Lower leg skin (tissue), 4 donors: ENCODE results near the gene INPP4B. TPM values are rescaled to one million over a fixed set of nuclear protein-coding genes. Genes with fewer than 3 reads are reported as not detected.
A peak's percentile ranks its signal among the peaks of the same experiment; 100 is the strongest.
"Not testable (repeated sequence)": the region's sequence is repeated elsewhere in the genome, so short reads cannot be mapped to it uniquely, and the experiment has no call there.

Experiments used
- DNase-seq, 2 donors: peaks; one replicate each; pipeline ENCODE4 v3.0.0-alpha.2; 2019; ENCODE audit warnings: low spot score in 2 of 2
- H3K4me3 ChIP-seq: fragments of 200-600 bp; sonication (generic); 2 replicates; pipeline ENCODE4 v1.5.1; 2017; ENCODE audit warnings: mild to moderate bottlenecking, low read depth; ENCODE audit not compliant: poor library complexity, severe bottlenecking
- POLR2A ChIP-seq, 2 donors: fragments of 450-650 bp; IDR thresholded peaks; one replicate each; pipeline ENCODE4 v1.6.1; 2016 to 2017; ENCODE audit warnings: antibody characterized with exemption in 2 of 2, mild to moderate bottlenecking in 1 of 2, moderate library complexity in 1 of 2
- WGBS, 2 donors: methylation state at CpG; one replicate each; pipeline ENCODE4 v1.1.5; 2018; 5-methylcytosine and 5-hydroxymethylcytosine counted together
- intact Hi-C: fragments of 100-400 bp; cut with DNase I; formaldehyde crosslinking; loops from one replicate; pipeline ENCODE4 v1.15.0; 2023; ENCODE audit warnings: low total_unique reads
- total RNA-seq, 4 donors: library from RNA; depleted of rRNA; stranded (reverse); fragments of >200 nt; gene quantifications; one replicate each; pipeline ENCODE4 v1.1.0, GENCODE V29; 2016
- TF ChIP-seq, protein P1 (sequence below), 3 donors: fragments of 450-650 bp; IDR thresholded peaks; one replicate each; pipeline ENCODE4 v1.5.1; 2016; ENCODE audit warnings: antibody characterized with exemption in 3 of 3, mild to moderate bottlenecking in 3 of 3, moderate library complexity in 2 of 3

INPP4B gene
- total RNA-seq, 4 donors from 2014 or later: 7.6 to 18.5 (median 17.6) TPM

GRCh38 chr4:142812091-142812490, 34.0 kb downstream of the INPP4B start:
- TF ChIP-seq, protein P1, sequence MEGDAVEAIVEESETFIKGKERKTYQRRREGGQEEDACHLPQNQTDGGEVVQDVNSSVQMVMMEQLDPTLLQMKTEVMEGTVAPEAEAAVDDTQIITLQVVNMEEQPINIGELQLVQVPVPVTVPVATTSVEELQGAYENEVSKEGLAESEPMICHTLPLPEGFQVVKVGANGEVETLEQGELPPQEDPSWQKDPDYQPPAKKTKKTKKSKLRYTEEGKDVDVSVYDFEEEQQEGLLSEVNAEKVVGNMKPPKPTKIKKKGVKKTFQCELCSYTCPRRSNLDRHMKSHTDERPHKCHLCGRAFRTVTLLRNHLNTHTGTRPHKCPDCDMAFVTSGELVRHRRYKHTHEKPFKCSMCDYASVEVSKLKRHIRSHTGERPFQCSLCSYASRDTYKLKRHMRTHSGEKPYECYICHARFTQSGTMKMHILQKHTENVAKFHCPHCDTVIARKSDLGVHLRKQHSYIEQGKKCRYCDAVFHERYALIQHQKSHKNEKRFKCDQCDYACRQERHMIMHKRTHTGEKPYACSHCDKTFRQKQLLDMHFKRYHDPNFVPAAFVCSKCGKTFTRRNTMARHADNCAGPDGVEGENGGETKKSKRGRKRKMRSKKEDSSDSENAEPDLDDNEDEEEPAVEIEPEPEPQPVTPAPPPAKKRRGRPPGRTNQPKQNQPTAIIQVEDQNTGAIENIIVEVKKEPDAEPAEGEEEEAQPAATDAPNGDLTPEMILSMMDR (IDR thresholded peaks at IDR 0.05): no peak
- TF ChIP-seq POLR2A (IDR thresholded peaks at IDR 0.05): no peak
- no peak overlapping the region for H3K4me3 ChIP-seq
- no peak for DNase-seq
- intact Hi-C loops: no loop called here

DNA sequence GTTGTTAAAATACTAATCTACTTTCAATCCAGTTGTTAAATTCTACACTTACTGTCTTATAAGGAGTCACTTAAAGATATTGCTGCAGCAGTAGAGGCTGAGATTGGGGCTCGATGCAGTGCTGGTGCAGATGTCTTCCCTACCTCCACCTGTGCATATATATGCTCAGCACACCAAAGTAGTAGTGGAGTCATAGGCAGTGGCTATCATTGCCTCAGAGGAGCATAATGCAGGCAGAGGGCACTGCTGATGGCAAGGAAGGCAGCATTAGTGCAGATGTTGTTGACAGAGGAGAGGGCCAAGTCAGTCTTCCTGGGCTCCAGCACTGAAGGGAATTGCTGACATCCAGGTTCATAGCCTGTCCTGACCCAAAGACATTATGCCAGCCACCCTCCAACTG, 35.1 kb downstream of the INPP4B start:
- H3K4me3 ChIP-seq: no peak overlapping the region

DNA sequence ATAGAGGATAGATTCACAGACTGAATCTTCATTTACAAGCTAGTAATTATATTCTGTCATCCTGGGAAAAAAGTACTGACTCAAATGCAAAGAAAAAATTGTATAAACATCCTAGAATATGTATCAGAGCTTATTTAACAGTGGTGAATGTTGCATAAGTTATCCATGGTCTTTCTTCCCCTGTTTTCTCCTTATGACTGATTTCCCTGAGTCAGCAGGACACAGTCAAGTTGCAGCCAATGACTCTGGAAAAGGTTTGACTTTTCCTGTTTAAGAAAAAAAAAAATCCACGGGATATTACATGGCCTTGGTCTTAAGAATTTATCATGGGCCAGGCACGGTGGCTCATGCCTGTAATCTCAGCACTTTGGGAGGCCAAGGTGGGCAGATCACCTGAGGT, 36.5 kb downstream of the INPP4B start:
- TF ChIP-seq, protein P1 (IDR thresholded peaks at IDR 0.05): no peak
- no peak for TF ChIP-seq POLR2A (IDR thresholded peaks at IDR 0.05)
- WGBS, 2 donors: 67 to 69% methylated on average over 2 of the region's 2 CpGs
- intact Hi-C loops: no loop called here
- no peak overlapping the region for H3K4me3 ChIP-seq
- no peak for DNase-seq

More for the DNA sequence above, 35.1 kb downstream of the INPP4B start:
- WGBS, 2 donors: 86 to 100% methylated on average over 1 of the region's 1 CpG
- intact Hi-C loops: no loop called here
- TF ChIP-seq, protein P1 (IDR thresholded peaks at IDR 0.05): no peak
- no peak for TF ChIP-seq POLR2A (IDR thresholded peaks at IDR 0.05)
- no peak for DNase-seq

DNA sequence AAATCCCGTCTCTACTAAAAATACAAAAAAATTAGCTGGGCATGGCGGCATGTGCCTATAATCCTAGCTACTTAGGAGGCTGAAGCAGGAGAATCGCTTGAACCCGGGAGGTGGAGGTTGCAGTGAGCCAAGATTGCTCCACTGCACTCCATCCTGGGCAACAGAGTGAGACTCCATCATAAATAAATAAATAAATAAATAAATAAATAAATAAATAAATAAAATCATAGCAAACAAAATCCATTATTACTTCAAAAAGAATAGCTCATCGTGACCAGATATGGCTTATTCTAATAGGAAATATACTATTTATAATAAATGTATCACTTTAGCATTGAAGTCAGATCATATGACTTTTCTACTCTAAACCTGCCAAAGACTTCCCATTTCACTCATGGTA, 42.2 kb downstream of the INPP4B start:
- H3K4me3 ChIP-seq, intact Hi-C loops, DNase-seq: not testable (repeated sequence)
- WGBS, 2 donors: 88 to 99% methylated on average over 5 of the region's 5 CpGs

- peak in 1 of 2 donors; percentile 22 for DNase-seq
- TF ChIP-seq, protein P1 (IDR thresholded peaks at IDR 0.05): no peak
- TF ChIP-seq POLR2A (IDR thresholded peaks at IDR 0.05): no peak
- WGBS, 2 donors: 46 to 52% methylated on average over 2 of the region's 2 CpGs
- no peak overlapping the region for H3K4me3 ChIP-seq
- intact Hi-C loops: no loop called here
These were observed 44.1 kb downstream of the INPP4B start for GRCh38 chr4:142801966-142802365.

- intact Hi-C loops: no loop called here
- WGBS, 2 donors: 4 to 11% methylated on average over 1 of the region's 1 CpG
- no peak for DNase-seq
- no peak overlapping the region for H3K4me3 ChIP-seq
- no peak for TF ChIP-seq POLR2A (IDR thresholded peaks at IDR 0.05)
- TF ChIP-seq, protein P1 (IDR thresholded peaks at IDR 0.05): no peak
These were observed 65.0 kb downstream of the INPP4B start for GRCh38 chr4:142781114-142781513.
